H1 (cell line): Measurements from ENCODE around the gene KIF1B. TPM values are rescaled to one million over a fixed set of nuclear protein-coding genes. Genes with fewer than 3 reads are reported as not detected.

Experiments used
- CTCF ChIA-PET: fragments of 300-600 bp; sonication (Branson Sonifier 250); formaldehyde crosslinking; loops from one replicate; lab custom pipeline; 2021; ENCODE audit not compliant: partially characterized antibody; lab: Charles Lee
- POLR2A ChIA-PET: fragments of 300-600 bp; sonication (Branson Sonifier 250); formaldehyde crosslinking; loops from one replicate; lab custom pipeline; 2021; ENCODE audit warnings: inconsistent platforms; ENCODE audit not compliant: partially characterized antibody; lab: Charles Lee
- DNase-seq, 2 experiments: peaks; one replicate each; pipeline versions ENCODE4 v3.0.0 to v3.0.0-alpha.2; 2010 to 2022; ENCODE audit warnings: low spot score in 2 of 2, low read depth in 1 of 2, mixed read lengths in 1 of 2
- FAIRE-seq: peaks from 2 replicates; lab custom pipeline; 2011; peaks lifted over from hg19 to GRCh38; lab: Jason Lieb, UNC
- H2AFZ ChIP-seq: 2 replicates; pipeline ENCODE4 v1.8.1; 2012; ENCODE audit warnings: low read length, inconsistent platforms
- H2AK5ac ChIP-seq: 2 replicates; pipeline ENCODE4 v1.6.1; 2013; ENCODE audit warnings: low read depth, low read length
- H2BK120ac ChIP-seq: replicated peaks from 2 replicates; pipeline ENCODE3; 2013; ENCODE audit warnings: low read depth, low read length, inconsistent platforms
- H2BK12ac ChIP-seq: 2 replicates; pipeline ENCODE4 v1.6.1; 2013; ENCODE audit warnings: low read depth, low read length
- H2BK15ac ChIP-seq: 2 replicates; pipeline ENCODE4 v1.6.1; 2013; ENCODE audit warnings: low read length
- H2BK20ac ChIP-seq: 2 replicates; pipeline ENCODE4 v1.6.1; 2013; ENCODE audit warnings: low read length
- H2BK5ac ChIP-seq: 2 replicates; pipeline ENCODE4 v1.6.1; 2013; ENCODE audit warnings: low read depth, low read length
- H3K14ac ChIP-seq: 2 replicates; pipeline ENCODE4 v1.6.1; 2013; ENCODE audit warnings: inconsistent platforms; ENCODE audit not compliant: insufficient read length
- H3K18ac ChIP-seq: 2 replicates; pipeline ENCODE4 v1.6.1; 2013; ENCODE audit warnings: low read length; ENCODE audit errors: extremely low read depth
- H3K23ac ChIP-seq: 2 replicates; pipeline ENCODE4 v1.6.1; 2013; ENCODE audit warnings: inconsistent platforms; ENCODE audit not compliant: insufficient read length
- H3K23me2 ChIP-seq: 2 replicates; pipeline ENCODE4 v1.6.1; 2013; ENCODE audit warnings: low read depth, low read length
- H3K27ac ChIP-seq: 2 replicates; pipeline ENCODE4 v1.6.1; 2011; ENCODE audit warnings: low read depth, low read length, inconsistent platforms
- H3K27me3 ChIP-seq, 4 experiments: replicated peaks in 1 of 4; 1 replicate in 1 of 4; 2 replicates in 3 of 4; pipeline versions ENCODE4 v1.6.1 to v1.8.1; 2011 to 2013; ENCODE audit warnings: low read length in 3 of 4, mild to moderate bottlenecking in 3 of 4, inconsistent platforms in 2 of 4, mixed read lengths in 2 of 4, moderate library complexity in 1 of 4; ENCODE audit not compliant: control insufficient read depth in 3 of 4, insufficient read depth in 3 of 4; ENCODE audit errors: extremely low read depth in 1 of 4
- H3K36me3 ChIP-seq, 4 experiments: 2 replicates each; pipeline versions ENCODE4 v1.6.1 to v1.8.1; 2011 to 2013; ENCODE audit warnings: mild to moderate bottlenecking in 4 of 4, low read length in 3 of 4, moderate library complexity in 2 of 4, control low read depth in 1 of 4, inconsistent platforms in 1 of 4; ENCODE audit not compliant: insufficient read depth in 4 of 4, control insufficient read depth in 2 of 4
- H3K4ac ChIP-seq: replicated peaks from 2 replicates; pipeline ENCODE3; 2013; ENCODE audit warnings: low read length, low read depth, mixed read lengths, inconsistent platforms; ENCODE audit not compliant: insufficient read length
- H3K4me1 ChIP-seq, 4 experiments: replicated peaks in 1 of 4; 1 replicate in 1 of 4; 2 replicates in 3 of 4; pipeline versions ENCODE4 v1.6.1 to v1.8.1; 2011 to 2013; ENCODE audit warnings: low read length in 3 of 4, inconsistent platforms in 2 of 4, mixed read lengths in 1 of 4; ENCODE audit not compliant: insufficient read depth in 4 of 4, control insufficient read depth in 3 of 4
- H3K4me2 ChIP-seq, 2 experiments: 2 replicates each; pipeline versions ENCODE4 v1.6.1 to v1.8.1; 2011 to 2013; ENCODE audit warnings: low read depth in 2 of 2, low read length in 2 of 2, control low read depth in 1 of 2, inconsistent platforms in 1 of 2, mild to moderate bottlenecking in 1 of 2; ENCODE audit not compliant: insufficient read depth in 1 of 2
- H3K4me3 ChIP-seq, 4 experiments: fragments of 200-600, 300-600 bp in 1 of 4; sonication (generic), shearing (Covaris generic), sonication (Bioruptor Twin) in 1 of 4; 2 replicates each; pipeline versions ENCODE4 v1.5.1 to v1.8.1; 2011 to 2016; ENCODE audit warnings: low read length in 4 of 4, low read depth in 3 of 4, control low read depth in 2 of 4, inconsistent platforms in 2 of 4, mild to moderate bottlenecking in 2 of 4, mixed read lengths in 1 of 4, moderate library complexity in 1 of 4; ENCODE audit not compliant: insufficient read depth in 2 of 4; ENCODE audit errors: extremely low read depth in 1 of 4
- H3K56ac ChIP-seq: replicated peaks from 2 replicates; pipeline ENCODE3; 2013; ENCODE audit warnings: low read depth, mild to moderate bottlenecking, mixed read lengths, low read length, inconsistent platforms; ENCODE audit not compliant: insufficient read length
- H3K79me1 ChIP-seq: 2 replicates; pipeline ENCODE4 v1.6.1; 2013; ENCODE audit warnings: low read depth, low read length, control low read depth
- H3K79me2 ChIP-seq, 2 experiments: 2 replicates each; pipeline versions ENCODE4 v1.6.1 to v1.8.1; 2012 to 2013; ENCODE audit warnings: low read length in 2 of 2, mild to moderate bottlenecking in 2 of 2, inconsistent platforms in 1 of 2; ENCODE audit not compliant: insufficient read depth in 2 of 2, control insufficient read depth in 1 of 2
- H3K9ac ChIP-seq, 4 experiments: replicated peaks in 1 of 4; 1 replicate in 1 of 4; 2 replicates in 3 of 4; pipeline versions ENCODE4 v1.6.1 to v1.8.1; 2011 to 2013; ENCODE audit warnings: low read depth in 3 of 4, low read length in 3 of 4, control low read depth in 2 of 4, mild to moderate bottlenecking in 2 of 4, moderate library complexity in 2 of 4, inconsistent platforms in 1 of 4; ENCODE audit errors: extremely low read depth in 1 of 4
- H3K9me3 ChIP-seq, 2 experiments: 2 replicates each; pipeline versions ENCODE4 v1.6.1 to v1.8.1; 2012 to 2013; ENCODE audit warnings: mild to moderate bottlenecking in 2 of 2, moderate library complexity in 2 of 2, control low read depth in 1 of 2, inconsistent platforms in 1 of 2, low read depth in 1 of 2, low read length in 1 of 2, mixed read lengths in 1 of 2; ENCODE audit not compliant: insufficient read depth in 2 of 2
- H4K20me1 ChIP-seq, 2 experiments: replicated peaks in 1 of 2; 2 replicates each; pipeline versions ENCODE3 to v1.8.1; 2011 to 2013; ENCODE audit warnings: inconsistent platforms in 2 of 2, low read length in 2 of 2, mild to moderate bottlenecking in 1 of 2; ENCODE audit not compliant: insufficient read depth in 2 of 2, control insufficient read depth in 1 of 2
- H4K5ac ChIP-seq: 2 replicates; pipeline ENCODE4 v1.6.1; 2013; ENCODE audit warnings: low read length, low read depth, mixed read lengths, inconsistent platforms; ENCODE audit not compliant: insufficient read length
- H4K8ac ChIP-seq: 2 replicates; pipeline ENCODE4 v1.8.0; 2013; ENCODE audit warnings: mild to moderate bottlenecking, moderate library complexity, low read length, inconsistent platforms; ENCODE audit not compliant: insufficient read depth; ENCODE audit errors: extremely low read depth
- H4K91ac ChIP-seq: replicated peaks from 2 replicates; pipeline ENCODE3; 2013; ENCODE audit warnings: low read length, mixed read lengths, inconsistent platforms; ENCODE audit not compliant: insufficient read length
- EGR1 ChIP-seq: IDR thresholded peaks from 2 replicates; pipeline ENCODE4 v1.6.1; 2011; ENCODE audit warnings: low read depth, low read length, borderline replicate concordance
- EP300 ChIP-seq, 2 experiments: IDR thresholded peaks; 1 replicate in 1 of 2; 2 replicates in 1 of 2; pipeline ENCODE4 v1.6.1; 2011 to 2012; ENCODE audit warnings: low read depth in 2 of 2, low read length in 2 of 2, mild to moderate bottlenecking in 2 of 2, borderline replicate concordance in 1 of 2, inconsistent platforms in 1 of 2, moderate library complexity in 1 of 2
- KDM1A ChIP-seq: fragments of 200-600, 300-600 bp; sonication (generic); IDR thresholded peaks from 2 replicates; pipeline ENCODE4 v1.7.1; 2016; ENCODE audit warnings: mild to moderate bottlenecking, low read length, borderline replicate concordance
- POLR2AphosphoS5 ChIP-seq: IDR thresholded peaks from 2 replicates; pipeline ENCODE4 v1.6.1; 2011; ENCODE audit warnings: low read depth, low read length
- TCF12 ChIP-seq: IDR thresholded peaks from 2 replicates; pipeline ENCODE4 v1.6.1; 2011; ENCODE audit warnings: low read depth, mild to moderate bottlenecking, low read length
- USF2 ChIP-seq: IDR thresholded peaks from 2 replicates; pipeline ENCODE4 v1.6.1; 2011; ENCODE audit warnings: low read length, improper control_type of control experiment
- whole genome bisulfite sequencing, 2 experiments: shearing (Covaris generic) in 1 of 2; methylation state at CpG; one replicate each; pipeline versions ENCODE4 v1.1.6 to v1.1.7; 2013 to 2015; ENCODE audit warnings: low lambda C conversion rate in 2 of 2, mixed read lengths in 2 of 2, inconsistent platforms in 1 of 2, low coverage in 1 of 2, missing lambda C conversion rate in 1 of 2; ENCODE audit not compliant: insufficient replicate concordance in 2 of 2, insufficient coverage in 1 of 2, insufficient read length in 1 of 2; ENCODE audit errors: extremely low coverage in 1 of 2, missing lambda C conversion rate in 1 of 2; 5-methylcytosine and 5-hydroxymethylcytosine counted together
- polyA plus RNA-seq, 7 experiments: library from polyadenylated mRNA; depleted of rRNA in 3 of 7; stranded (reverse) in 5 of 7; unstranded in 2 of 7; fragments of >200 nt in 5 of 7; fragments of 200-250 nt in 2 of 7; gene quantifications; 1 replicate in 5 of 7; 2 replicates in 1 of 7; 4 replicates in 1 of 7; pipeline versions ENCODE4 v1.2.1 to v1.2.3, GENCODE V29; 2011 to 2013; ENCODE audit warnings: missing spikeins in 2 of 7, mixed read lengths in 2 of 7
- total RNA-seq: library from RNA; stranded (reverse); fragmentation: NEBNext Ultra II Directional; extraction: Animal tissue kit (Norgen Biotek cat#: 25700); gene quantifications from 2 replicates; pipeline ENCODE4 v1.2.1, GENCODE V29; 2021

KIF1B gene
- total and polyA plus RNA-seq, 2 of the 8 experiments (the other 6 are each of a cell fraction or from before 2014, with no cell fraction given): 39.1 to 74.2 TPM

DNA sequence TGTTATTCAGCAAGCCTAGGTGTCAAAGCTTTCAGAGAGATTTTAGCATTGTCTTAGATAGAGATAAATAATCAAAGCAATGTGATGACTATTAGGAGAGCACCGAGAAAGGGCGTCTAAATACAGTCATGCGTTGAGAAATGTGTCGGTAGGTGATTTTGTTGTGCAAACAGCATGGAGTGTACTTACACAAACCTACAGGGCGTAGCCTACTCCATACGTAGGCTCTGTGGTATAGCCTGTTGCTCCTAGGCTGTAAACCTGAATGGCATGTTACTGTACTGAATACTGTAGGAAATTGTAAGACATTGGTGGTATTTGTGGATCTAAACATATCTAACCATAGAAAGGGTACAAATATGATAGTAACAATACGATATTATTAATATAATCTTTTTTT lies 31.8 kb downstream of the KIF1B start:
- Histone ChIP-seq H3K18ac (no peak overlapping the region), H2BK15ac (no peak overlapping the region), H4K5ac (no peak overlapping the region), H3K23ac (peak overlapping the region; percentile 61), H3K79me1 (peaks cover 6% of the 10 kb centered on the region; the same call in 1 of the 2 replicates), H3K27ac (no peak overlapping the region), H3K14ac (no peak overlapping the region), H4K91ac (no peak overlapping the region), H3K4me1 (no peaks in the 10 kb centered on the region), H3K9me3 (no peaks in the 10 kb centered on the region), H3K27me3 (no peaks in the 10 kb centered on the region), H2AFZ (no peak overlapping the region), H3K23me2 (no peaks in the 10 kb centered on the region), H2BK5ac (no peak overlapping the region), H3K4me2 (no peak overlapping the region), H2BK120ac (no peak overlapping the region), H2AK5ac (no peak overlapping the region), H3K56ac (no peak overlapping the region), H3K4me3 (no peak overlapping the region), H3K9ac (no peak overlapping the region), H3K4ac (no peak overlapping the region), H3K79me2 (peaks cover 7 to 68% of the 10 kb centered on the region in 2 experiments; a peak in 3 of 4 replicates), H4K8ac (no peak overlapping the region), H2BK20ac (no peak overlapping the region), H4K20me1 (peaks cover 2 to 4% of the 10 kb centered on the region in 2 experiments), H3K36me3 (no peaks in the 10 kb centered on the region), H2BK12ac (no peak overlapping the region)
- 95% methylated on average over 7 of the region's 7 CpGs; no CpG with 5 or more reads in 1 of the 2 experiments for WGBS, 2 experiments
- FAIRE-seq (no peak), DNase-seq (no peak)
- CTCF ChIA-PET: interaction anchor here (0.6 to 1.8 kb wide), 2 partner anchors 32 to 1255 kb away, joined by 4 to 6 read pairs; partner anchors contain the start of gene KIF1B
- POLR2A ChIA-PET: no interaction called here
- TF ChIP-seq POLR2AphosphoS5 (no peak), TCF12 (no peak), EP300 (IDR thresholded peaks at IDR 0.05; ENCODE audit: borderline replicate concordance in 1 of 2, low read depth in 2 of 2, low read length in 2 of 2) (no peak), USF2 (no peak), EGR1 (no peak), KDM1A (no peak)
